ENCODE results near the gene KRTAP5-9.

DNA sequence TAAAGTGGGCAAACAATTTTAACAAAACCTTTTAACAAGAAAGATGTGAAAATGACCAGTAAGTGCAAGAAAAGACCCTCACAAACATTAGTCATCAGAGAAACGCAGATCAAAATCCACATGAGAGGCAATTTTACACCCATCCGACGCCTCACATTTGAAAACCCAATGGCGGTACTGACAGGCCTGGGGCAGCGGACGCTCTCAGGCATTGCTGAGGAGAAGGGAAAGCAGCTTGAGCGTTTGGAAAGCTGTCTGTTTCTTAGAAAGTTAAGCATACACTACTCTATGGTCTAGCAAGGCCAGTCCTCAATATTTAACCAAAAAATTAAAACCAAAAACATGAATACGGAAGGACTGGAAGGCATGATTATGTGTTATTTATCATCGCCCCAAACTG lies 12.4 kb upstream of the KRTAP5-9 start:
- TF ChIP-seq CTCF (IDR thresholded peaks at IDR 0.05) = no peak
- no peak for TF ChIP-seq POLR2A (IDR thresholded peaks at IDR 0.05)
